GDM1 (cell line): ENCODE results near the gene MAP6.
"Not testable (repeated sequence)": the region's sequence is repeated elsewhere in the genome, so short reads cannot be mapped to it uniquely, and the experiment has no call there.

Source experiments
- DNase-seq: peaks from one replicate; lab custom pipeline; 2025; lab: John Stamatoyannopoulos, UW

MAP6 gene

DNA sequence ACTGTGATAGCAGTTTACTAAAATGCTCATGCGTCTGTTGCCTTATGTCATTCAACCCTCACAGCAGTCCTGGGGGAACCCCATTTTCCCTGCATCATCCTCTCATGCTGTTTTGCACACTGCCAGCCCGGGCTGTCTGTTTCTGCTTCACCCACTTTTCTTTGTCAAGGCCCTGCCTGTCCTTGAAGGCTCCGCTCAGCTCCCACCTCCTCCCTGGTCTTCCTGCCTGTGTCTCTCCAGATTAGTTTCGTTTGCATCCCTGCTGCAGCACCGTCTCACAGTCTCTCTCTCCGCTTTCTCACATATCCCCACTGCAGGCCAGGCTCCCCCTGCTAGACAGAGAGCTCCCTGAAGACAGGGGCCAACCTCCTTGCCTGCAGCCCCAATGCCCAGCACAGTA, 76.9 kb downstream of the MAP6 start:
- DNase-seq = no peak

DNA sequence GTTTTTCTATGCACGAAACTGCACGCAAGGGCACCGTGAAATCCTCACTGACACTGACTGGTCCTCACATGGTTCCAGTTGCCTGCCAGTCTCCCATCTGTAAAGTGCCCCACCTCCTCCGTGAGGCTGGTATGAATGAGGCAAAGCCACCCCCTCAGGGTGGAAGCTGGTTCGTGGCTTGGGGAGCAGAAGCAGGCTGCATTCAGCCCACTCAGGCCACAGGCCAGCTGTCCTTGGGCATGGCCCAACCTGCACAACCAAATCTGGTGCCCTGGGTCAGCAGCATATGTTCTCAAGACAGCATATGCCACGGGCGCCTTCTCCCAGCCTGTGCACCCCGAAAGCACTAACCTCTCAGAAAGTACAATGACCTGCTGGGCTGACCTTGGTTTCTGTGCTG, 77.5 kb downstream of the MAP6 start:
- DNase-seq = no peak

- DNase-seq = no peak
Observed at GRCh38 chr11:75589933-75590332, 78.9 kb downstream of the MAP6 start.

- DNase-seq = no peak
Observed at GRCh38 chr11:75589051-75589450, 79.8 kb downstream of the MAP6 start.

GRCh38 chr11:75588051-75588481, 80.8 kb downstream of the MAP6 start:
- no peak for DNase-seq

DNA sequence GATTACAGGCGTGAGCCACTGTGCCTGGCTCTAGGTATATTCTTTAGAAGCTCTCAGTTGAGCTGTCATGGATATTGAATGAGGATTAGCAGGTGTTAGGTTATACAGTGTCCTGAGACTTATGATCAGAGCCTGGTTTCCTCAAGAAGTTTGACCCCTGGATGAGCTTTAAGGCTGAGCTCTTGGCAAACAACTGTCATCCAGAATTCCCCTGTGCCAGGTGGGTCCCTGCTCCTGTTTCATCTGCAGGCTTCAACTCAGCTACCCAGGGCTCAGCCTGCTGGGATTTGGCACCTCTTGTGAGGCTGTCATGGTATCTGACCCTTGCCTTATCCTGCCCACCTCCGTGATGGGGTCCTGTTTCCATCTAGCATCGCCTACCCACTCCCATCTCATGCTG, 82.4 kb downstream of the MAP6 start:
- no peak for DNase-seq

- DNase-seq = no peak
Observed at GRCh38 chr11:75585293-75585670, 83.6 kb downstream of the MAP6 start.

- not testable (repeated sequence) for DNase-seq
Observed at GRCh38 chr11:75584659-75585292, 84.1 kb downstream of the MAP6 start.

- DNase-seq = peak; percentile 23
Observed at GRCh38 chr11:75583718-75584658, 84.8 kb downstream of the MAP6 start.

DNA sequence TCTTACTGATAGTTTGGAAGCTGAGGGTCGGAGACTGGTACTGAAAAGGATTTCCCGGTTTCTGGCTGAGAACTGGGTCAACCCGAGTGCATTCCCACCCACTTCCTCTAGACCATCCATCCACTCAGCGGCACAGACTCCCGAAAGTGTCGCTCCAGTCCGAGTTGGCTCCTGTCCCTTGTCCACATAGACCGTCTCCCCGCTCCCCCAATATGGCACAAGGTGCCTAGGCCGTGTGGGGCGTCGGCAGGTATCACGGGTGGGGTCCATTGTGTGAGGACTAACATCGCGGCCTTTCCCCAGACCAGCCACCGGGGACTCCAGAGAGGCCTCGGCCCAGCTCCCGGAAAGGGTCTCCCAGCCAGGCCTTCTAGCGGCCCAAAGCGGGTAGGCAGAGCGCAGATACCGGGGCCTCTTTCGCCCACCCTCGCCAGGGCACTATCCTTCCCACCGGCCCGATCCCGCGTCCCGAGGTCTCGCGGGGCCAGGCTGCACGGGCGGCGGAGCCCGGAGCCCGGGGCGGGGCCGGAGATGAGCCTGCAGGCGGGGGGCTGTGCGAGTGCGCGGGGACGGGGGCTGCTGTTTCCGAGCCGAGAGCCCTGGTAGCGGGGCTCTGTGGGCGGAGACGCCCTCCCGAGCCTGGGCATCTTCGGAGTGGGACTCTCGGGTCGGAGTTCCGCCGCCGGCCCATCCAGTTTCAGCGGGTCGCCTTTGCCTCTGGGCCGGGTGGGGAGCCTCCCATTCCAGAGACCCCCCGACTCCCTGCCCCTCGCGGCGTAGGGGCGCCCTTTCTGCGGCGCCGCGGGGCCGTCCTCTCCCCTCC, 85.7 kb downstream of the MAP6 start:
- DNase-seq = peak; percentile 33

DNA sequence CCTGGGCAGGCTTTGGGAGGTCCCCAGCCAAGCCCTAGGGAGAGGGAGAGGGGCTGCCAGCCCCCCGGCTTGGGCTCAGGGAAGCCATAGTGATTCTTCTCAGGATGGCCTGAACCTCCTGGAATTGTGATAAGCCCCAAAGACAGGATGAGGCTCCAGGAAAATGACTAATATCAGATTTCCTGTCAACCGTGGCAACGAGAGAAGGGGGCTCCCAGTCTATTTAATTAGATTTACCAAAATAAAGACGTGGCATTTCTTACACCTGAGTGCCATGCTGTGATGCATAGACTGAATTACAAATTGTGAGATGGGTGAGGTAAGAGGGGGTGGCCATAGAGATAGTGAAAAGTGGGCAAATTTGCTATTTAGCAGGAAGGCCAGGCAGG, 86.3 kb downstream of the MAP6 start:
- no peak for DNase-seq

GRCh38 chr11:75579841-75580240, 89.0 kb downstream of the MAP6 start:
- DNase-seq = no peak

GRCh38 chr11:75578977-75579376, 89.9 kb downstream of the MAP6 start:
- no peak for DNase-seq

DNA sequence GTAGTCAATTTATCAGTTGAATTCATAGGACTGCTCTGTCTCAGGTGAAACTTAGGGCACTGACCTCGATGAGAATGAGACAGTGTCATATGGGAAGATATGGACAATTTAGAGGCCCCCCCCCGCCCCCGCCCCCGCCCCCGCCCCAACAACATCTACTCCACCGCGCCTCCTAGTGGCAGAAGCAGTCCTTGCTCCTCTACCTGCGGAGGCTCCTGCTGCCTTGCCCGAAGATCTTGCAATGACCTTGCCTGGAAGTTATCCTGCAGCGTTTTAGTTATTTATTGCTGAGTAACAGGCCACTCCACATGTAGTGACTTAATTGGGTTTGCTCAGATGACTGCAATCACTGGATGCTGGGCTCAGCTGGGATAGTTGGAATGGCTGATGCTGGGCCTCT, 91.6 kb downstream of the MAP6 start:
- DNase-seq = no peak

DNA sequence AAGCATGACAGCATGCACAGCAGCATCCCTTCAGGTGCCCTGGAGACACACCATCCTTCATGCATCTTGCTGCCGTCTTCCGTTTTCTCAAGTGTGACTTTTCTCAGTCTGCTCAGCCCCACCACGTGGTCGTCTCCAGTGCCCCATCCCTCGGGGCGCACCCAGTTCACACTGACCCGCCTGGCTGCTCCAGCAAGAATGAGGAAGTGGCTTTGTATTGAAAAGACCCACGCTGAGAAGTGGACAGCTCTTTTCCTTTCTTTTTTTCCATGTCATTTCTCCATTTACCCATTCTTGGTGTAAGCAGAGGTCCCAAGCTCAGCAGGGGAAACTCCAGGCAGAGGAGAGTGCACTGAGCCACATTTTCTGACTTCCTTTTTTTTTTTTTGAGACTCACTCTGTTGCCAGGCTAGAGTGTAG, 92.3 kb downstream of the MAP6 start:
- no peak for DNase-seq

GRCh38 chr11:75576017-75576416, 92.8 kb downstream of the MAP6 start:
- no peak for DNase-seq

DNA sequence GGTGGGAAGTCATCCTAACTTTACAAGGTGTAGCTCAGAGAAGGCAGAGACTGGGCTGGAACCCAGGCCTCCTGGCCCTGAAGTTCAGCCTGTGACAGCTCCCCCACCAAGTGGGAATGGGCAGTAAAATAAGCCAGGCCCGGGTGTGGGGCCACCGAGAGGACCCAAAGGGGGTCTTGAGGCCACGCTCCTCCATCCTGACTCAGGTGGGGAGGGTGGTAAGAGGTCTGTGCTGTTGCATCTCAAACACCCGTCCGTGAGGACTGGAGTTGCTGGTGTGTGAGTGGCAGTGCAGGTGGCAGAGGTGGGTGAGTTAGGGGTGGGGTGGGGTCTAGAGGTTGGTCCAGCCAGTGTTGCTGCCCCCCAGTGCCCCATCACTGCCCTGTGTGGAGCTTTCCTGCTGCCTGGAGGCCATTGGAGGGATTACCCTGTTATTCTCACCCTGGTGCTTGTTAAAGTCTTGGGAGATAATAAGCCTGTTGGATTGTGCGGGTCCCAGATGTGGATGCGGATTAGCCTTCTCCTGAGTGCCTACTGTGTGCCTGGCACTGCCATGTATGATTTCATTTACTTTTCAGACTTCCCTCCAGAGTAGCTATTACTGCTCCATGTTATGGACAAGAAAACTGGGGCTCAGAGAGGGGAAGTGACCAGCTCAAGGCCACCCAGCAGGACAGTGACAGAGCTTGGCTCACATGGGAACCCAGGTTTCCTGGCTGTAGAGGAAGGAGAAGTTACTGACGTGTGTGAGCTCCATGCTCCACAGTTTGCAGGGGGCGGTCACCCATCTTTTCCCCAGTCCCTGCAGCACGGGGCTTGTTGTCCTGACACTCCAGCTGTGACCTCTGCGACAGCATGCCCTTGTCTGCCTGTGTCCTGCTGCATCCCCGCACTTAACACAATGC, 93.9 kb downstream of the MAP6 start:
- DNase-seq = no peak

DNA sequence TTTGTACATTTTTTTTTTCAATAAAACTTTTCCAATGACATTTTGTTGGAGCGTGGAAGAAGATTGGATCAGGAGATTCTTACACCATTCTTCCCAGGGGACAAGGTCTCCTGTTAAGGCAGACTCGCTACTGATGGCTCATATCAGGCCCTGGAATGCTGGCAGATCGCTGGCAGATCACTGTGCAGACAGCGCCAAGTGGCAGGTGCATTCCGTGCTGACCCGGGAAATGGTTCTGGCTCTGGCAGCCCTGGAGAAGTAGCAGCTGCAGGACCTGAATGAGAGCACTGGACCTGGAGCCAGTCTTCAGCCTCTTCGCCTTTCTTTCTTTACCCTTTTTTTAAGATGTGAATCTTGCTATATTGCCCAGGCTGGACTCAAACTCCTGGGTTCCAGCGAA, 96.1 kb downstream of the MAP6 start:
- DNase-seq = no peak

DNA sequence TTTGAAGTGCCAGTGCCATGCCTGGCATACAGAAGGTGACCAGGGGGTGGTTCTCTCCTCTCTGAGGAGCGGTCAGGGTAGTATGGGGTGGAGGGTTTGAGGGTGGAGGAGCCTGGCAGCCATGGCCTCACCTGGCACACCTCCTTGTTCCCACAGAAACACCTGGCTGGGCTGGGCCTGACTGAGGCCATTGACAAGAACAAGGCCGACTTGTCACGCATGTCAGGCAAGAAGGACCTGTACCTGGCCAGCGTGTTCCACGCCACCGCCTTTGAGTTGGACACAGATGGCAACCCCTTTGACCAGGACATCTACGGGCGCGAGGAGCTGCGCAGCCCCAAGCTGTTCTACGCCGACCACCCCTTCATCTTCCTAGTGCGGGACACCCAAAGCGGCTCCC, 97.2 kb downstream of the MAP6 start:
- DNase-seq = no peak

GRCh38 chr11:75570559-75571139, 98.2 kb downstream of the MAP6 start:
- DNase-seq = no peak

GRCh38 chr11:75568616-75569219, 100.1 kb downstream of the MAP6 start:
- DNase-seq = no peak
